Measurements from ENCODE around the gene LAD1.

GRCh38 chr1:201345081-201345355, 54.1 kb downstream of the LAD1 start:
- TF ChIP-seq CTCF (conservative IDR thresholded peaks at IDR 0.05; ENCODE audit: low read length) (no peak), EZH2phosphoT487 (IDR thresholded peaks at IDR 0.05; ENCODE audit: borderline replicate concordance, low read depth, low read length) (no peak)
